Stimulated activated CD4-positive, alpha-beta T cell treated with anti-CD3 and anti-CD28 coated beads, Interleukin-1b, Interleukin-23, amount 100 ng/mL, for 1 hour (primary cell): Measurements from ENCODE around the gene ZDHHC20.

Experiments used
- DNase-seq, 2 donors: peaks; one replicate each; pipeline ENCODE4 v3.0.0-alpha.2; 2020; ENCODE audit warnings: low read depth in 2 of 2

ZDHHC20 gene

DNA sequence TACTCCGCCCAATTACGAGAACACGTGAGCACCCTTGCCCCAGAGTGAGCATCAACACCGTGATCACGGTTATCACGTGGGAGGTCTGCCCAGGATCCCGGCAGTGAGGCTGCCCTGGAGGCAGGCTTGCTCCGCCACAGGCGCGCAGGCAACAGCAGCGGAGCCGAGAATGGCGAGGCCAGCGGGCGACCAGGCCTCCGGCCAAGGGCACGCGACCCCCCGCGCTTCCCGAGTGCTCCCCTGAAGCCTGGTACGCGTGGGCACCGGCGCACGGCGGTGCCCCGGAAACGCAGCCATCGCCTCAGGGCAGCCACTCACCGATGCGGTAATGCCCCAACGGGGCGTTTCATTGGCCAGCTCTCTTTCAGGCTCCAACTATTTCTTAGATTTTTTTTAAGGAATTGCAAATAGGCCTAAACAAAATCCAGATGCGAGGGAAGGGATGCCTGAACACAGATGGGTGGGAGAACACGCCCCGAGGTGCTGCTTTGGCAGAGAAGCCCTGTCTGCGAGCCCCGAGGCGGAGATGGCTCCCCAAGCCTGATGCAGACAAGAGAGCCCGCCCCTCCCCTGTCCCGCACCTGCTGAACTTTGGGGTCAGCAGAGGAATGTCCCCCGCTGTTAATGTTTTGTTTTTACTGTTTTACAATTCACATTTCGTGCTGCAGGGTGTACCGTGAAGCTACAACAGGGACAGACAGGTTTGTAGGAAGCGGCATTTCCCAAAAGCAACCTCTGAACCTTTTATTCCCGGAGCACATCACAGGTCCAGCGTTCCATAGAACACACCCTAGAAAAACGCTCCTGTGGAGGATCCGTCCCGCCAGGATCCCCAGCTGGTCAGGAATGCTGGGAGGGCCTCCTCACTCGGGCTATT lies 132.7 kb downstream of the ZDHHC20 start:
- no peak for DNase-seq

DNA sequence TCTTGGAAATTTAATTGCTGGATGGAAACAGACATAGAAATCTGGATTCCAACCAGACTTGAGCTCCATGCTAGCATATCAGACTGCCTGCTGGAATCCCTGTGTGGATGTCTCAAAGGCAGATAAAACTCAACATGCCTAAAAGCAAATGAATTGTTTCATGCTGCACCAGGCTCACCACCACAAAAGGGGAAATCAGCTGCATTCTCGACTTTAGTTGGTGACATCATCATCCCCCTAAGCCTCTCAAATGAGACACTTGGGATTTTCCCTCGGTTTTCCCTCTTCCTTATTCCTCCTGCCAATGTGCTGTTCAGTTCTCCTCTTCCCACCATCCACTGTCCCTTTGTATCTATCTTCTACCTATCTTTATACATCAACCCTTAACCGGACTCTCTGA lies 134.3 kb downstream of the ZDHHC20 start:
- DNase-seq, result no peak

DNA sequence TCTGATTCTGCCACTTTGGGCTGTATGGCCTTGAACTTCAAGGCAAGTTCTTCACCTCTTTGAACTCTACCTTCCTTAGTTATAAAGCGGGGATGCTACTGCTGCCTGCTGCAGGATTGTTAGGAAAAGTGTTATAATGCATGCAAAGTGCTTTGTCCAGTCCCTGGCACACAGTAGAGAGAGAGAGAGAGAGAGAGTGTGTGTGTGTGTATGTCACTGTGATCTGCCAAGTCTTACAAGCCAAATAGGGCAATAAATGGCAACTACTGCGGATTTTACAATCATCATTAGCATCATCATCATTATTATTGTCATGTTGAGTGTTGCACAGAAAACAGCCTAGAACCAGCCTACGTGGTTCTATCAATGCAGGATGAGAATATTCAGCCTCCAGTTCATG lies 136.1 kb downstream of the ZDHHC20 start:
- DNase-seq, result no peak
